Middle frontal gyrus (tissue), 1 donor: ENCODE results near the gene SLC46A2.

Source experiments
- DNase-seq: peaks from one replicate; pipeline ENCODE4 v3.0.0-alpha.2; 2015; ENCODE audit warnings: low spot score; ENCODE audit errors: extremely low spot score

Gene SLC46A2

GRCh38 chr9:112886351-112886750 is 4.3 kb downstream of the SLC46A2 start:
- no peak for DNase-seq

- no peak for DNase-seq
These were observed 5.4 kb downstream of the SLC46A2 start for GRCh38 chr9:112885324-112885723.

GRCh38 chr9:112884721-112885120 is 6.0 kb downstream of the SLC46A2 start:
- DNase-seq = no peak

- no peak for DNase-seq
These were observed 6.6 kb downstream of the SLC46A2 start for GRCh38 chr9:112884101-112884500.

- DNase-seq = no peak
These were observed 9.3 kb downstream of the SLC46A2 start for GRCh38 chr9:112881331-112881730.

GRCh38 chr9:112880650-112881049 is 10.0 kb downstream of the SLC46A2 start:
- no peak for DNase-seq

- DNase-seq = no peak
These were observed 11.9 kb downstream of the SLC46A2 start for GRCh38 chr9:112878752-112879151.

GRCh38 chr9:112873773-112874405 is 16.8 kb downstream of the SLC46A2 start:
- no peak for DNase-seq

GRCh38 chr9:112872019-112872418 is 18.7 kb downstream of the SLC46A2 start:
- DNase-seq = no peak

- no peak for DNase-seq
These were observed 20.1 kb downstream of the SLC46A2 start for GRCh38 chr9:112870556-112870955.

- no peak for DNase-seq
These were observed 20.8 kb downstream of the SLC46A2 start for GRCh38 chr9:112869917-112870316.

- no peak for DNase-seq
These were observed 21.6 kb downstream of the SLC46A2 start for GRCh38 chr9:112869041-112869529.

GRCh38 chr9:112868461-112868860 is 22.2 kb downstream of the SLC46A2 start:
- DNase-seq = no peak

- DNase-seq = no peak
These were observed 23.2 kb downstream of the SLC46A2 start for GRCh38 chr9:112867275-112867991.

- no peak for DNase-seq
These were observed 23.9 kb downstream of the SLC46A2 start for GRCh38 chr9:112866662-112867274.

GRCh38 chr9:112864982-112865381 is 25.7 kb downstream of the SLC46A2 start:
- DNase-seq = no peak

- no peak for DNase-seq
These were observed 26.3 kb downstream of the SLC46A2 start for GRCh38 chr9:112864403-112864802.

- no peak for DNase-seq
These were observed 26.9 kb downstream of the SLC46A2 start for GRCh38 chr9:112863746-112864145.

- no peak for DNase-seq
These were observed 27.5 kb downstream of the SLC46A2 start for GRCh38 chr9:112863214-112863613.

- DNase-seq = no peak
These were observed 28.8 kb downstream of the SLC46A2 start for GRCh38 chr9:112861638-112862555.

GRCh38 chr9:112861155-112861554 is 29.5 kb downstream of the SLC46A2 start:
- no peak for DNase-seq
